HepG2 (cell line): ENCODE data around the gene GSPT1. TPM values are rescaled to one million over a fixed set of nuclear protein-coding genes. Genes with fewer than 3 reads are reported as not detected.

Source experiments
- AGO2 ChIP-seq: fragments of 200-400 bp; formaldehyde crosslinking; optimal IDR thresholded peaks from 2 replicates; pipeline ENCODE3; 2017; ENCODE audit warnings: mild to moderate bottlenecking, low read depth, low read length, moderate library complexity
- ARID4A ChIP-seq: sonication (generic); formaldehyde crosslinking; IDR thresholded peaks from 2 replicates; pipeline ENCODE4 v1.5.0; 2020; ENCODE audit warnings: mild to moderate bottlenecking, missing genetic modification reagents, borderline replicate concordance
- ATF2 ChIP-seq: sonication (generic); formaldehyde crosslinking; IDR thresholded peaks from 2 replicates; pipeline ENCODE4 v1.4.0; 2020; ENCODE audit warnings: missing genetic modification reagents
- ATF5 ChIP-seq: sonication (generic); formaldehyde crosslinking; IDR thresholded peaks from 2 replicates; pipeline ENCODE4 v1.4.0; 2020; ENCODE audit warnings: mild to moderate bottlenecking, low read depth, missing genetic modification reagents
- E2F1 ChIP-seq: sonication (generic); formaldehyde crosslinking; IDR thresholded peaks from 2 replicates; pipeline ENCODE4 v1.5.0; 2020; ENCODE audit warnings: missing genetic modification reagents
- RFX1 ChIP-seq: fragments of 450-650 bp; IDR thresholded peaks from 2 replicates; pipeline ENCODE4 v1.6.1; 2017
- RNF2 ChIP-seq: fragments of 450-650 bp; conservative IDR thresholded peaks from 2 replicates; pipeline ENCODE4 v1.6.1; 2016; ENCODE audit warnings: low read depth
- SNRNP70 ChIP-seq: fragments of 200-400 bp; formaldehyde crosslinking; IDR thresholded peaks from 2 replicates; pipeline ENCODE4 v1.6.1; 2017; ENCODE audit warnings: mild to moderate bottlenecking, low read depth, low read length, moderate library complexity
- SP5 ChIP-seq: IDR thresholded peaks from 2 replicates; pipeline ENCODE4 v1.6.1; 2016; ENCODE audit warnings: low read depth, borderline replicate concordance
- SRF ChIP-seq: IDR thresholded peaks from 2 replicates; pipeline ENCODE4 v1.6.1; 2011; ENCODE audit warnings: mild to moderate bottlenecking, low read depth, low read length, moderate library complexity
- ZBTB37 ChIP-seq: sonication (generic); formaldehyde crosslinking; IDR thresholded peaks from 2 replicates; pipeline ENCODE4 v1.4.0; 2020; ENCODE audit warnings: mild to moderate bottlenecking, missing genetic modification reagents
- ZNF101 ChIP-seq: sonication (generic); formaldehyde crosslinking; IDR thresholded peaks from 2 replicates; pipeline ENCODE4 v1.4.0; 2020; ENCODE audit warnings: mild to moderate bottlenecking, low read depth, missing genetic modification reagents, borderline replicate concordance
- polyA plus RNA-seq, 8 experiments: library from polyadenylated mRNA; depleted of rRNA in 3 of 8; stranded (reverse) in 7 of 8; unstranded in 1 of 8; fragments of >200 nt; fragmentation: Illumina TruSeq in 4 of 8; extraction: Trizol in 4 of 8; gene quantifications; 2 replicates each; pipeline versions ENCODE4 v1.2.1 to v1.2.3, GENCODE V29; 2011 to 2016; ENCODE audit warnings: low read depth in 4 of 8, missing spikeins in 1 of 8, mixed read lengths in 1 of 8; ENCODE audit not compliant: insufficient read depth in 1 of 8
- total RNA-seq, 5 experiments: library from RNA; depleted of rRNA; stranded (reverse); fragments of >200 nt; fragmentation: Illumina TruSeq; extraction: Trizol; gene quantifications; 2 replicates each; pipeline ENCODE4 v1.2.3, GENCODE V29; 2016; ENCODE audit warnings: low read depth in 1 of 5

The GSPT1 gene
- total and polyA plus RNA-seq, 2 of the 13 experiments (the other 11 are each of a cell fraction or from before 2014, with no cell fraction given), result 120 to 316 TPM

- no peak for TF ChIP-seq SNRNP70
- TF ChIP-seq E2F1 (CRISPR knock-in tag), result no peak
- no peak for TF ChIP-seq ARID4A (CRISPR knock-in tag)
- TF ChIP-seq ZNF101 (CRISPR knock-in tag), result no peak
- TF ChIP-seq ATF2, result no peak
- TF ChIP-seq ATF5 (CRISPR knock-in tag), result no peak
- no peak for TF ChIP-seq SRF
- no peak for TF ChIP-seq SP5 (CRISPR knock-in tag)
- TF ChIP-seq RFX1, result no peak
- TF ChIP-seq ZBTB37 (CRISPR knock-in tag), result no peak
- TF ChIP-seq AGO2, result no peak
- TF ChIP-seq RNF2, result no peak
These were observed 14.7 kb downstream of the GSPT1 start (continued) for GRCh38 chr16:11901091-11901490.
